ENCODE results near the gene TMEM132D.

DNA sequence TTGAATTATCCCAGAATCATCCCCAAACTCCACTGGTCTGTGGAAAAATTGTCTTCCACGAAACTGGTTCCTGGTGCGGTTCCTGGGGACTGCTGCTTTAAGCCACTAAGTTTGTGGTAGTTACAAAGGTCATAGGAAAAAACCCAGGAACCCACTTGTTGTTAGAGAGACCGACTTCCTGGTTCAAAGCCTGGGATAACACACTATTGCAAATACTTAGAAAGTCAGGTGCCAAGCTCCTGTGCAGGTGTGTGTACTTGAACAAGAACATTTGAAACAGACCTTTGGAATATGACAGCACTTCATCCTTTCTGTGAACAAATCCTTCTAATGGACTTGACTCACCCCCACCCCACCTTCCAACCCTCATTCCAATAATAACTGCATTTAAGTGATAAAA is 530.9 kb downstream of the TMEM132D start:
- TF ChIP-seq, protein P1, sequence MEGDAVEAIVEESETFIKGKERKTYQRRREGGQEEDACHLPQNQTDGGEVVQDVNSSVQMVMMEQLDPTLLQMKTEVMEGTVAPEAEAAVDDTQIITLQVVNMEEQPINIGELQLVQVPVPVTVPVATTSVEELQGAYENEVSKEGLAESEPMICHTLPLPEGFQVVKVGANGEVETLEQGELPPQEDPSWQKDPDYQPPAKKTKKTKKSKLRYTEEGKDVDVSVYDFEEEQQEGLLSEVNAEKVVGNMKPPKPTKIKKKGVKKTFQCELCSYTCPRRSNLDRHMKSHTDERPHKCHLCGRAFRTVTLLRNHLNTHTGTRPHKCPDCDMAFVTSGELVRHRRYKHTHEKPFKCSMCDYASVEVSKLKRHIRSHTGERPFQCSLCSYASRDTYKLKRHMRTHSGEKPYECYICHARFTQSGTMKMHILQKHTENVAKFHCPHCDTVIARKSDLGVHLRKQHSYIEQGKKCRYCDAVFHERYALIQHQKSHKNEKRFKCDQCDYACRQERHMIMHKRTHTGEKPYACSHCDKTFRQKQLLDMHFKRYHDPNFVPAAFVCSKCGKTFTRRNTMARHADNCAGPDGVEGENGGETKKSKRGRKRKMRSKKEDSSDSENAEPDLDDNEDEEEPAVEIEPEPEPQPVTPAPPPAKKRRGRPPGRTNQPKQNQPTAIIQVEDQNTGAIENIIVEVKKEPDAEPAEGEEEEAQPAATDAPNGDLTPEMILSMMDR (IDR thresholded peaks at IDR 0.05), result no peak
- TF ChIP-seq POLR2A (IDR thresholded peaks at IDR 0.05) (no peak), POLR2AphosphoS5 (IDR thresholded peaks at IDR 0.05) (no peak), EP300 (IDR thresholded peaks at IDR 0.05) (no peak)

All from gastroesophageal sphincter (tissue), 3 donors.